HUES64 (cell line): ENCODE data around the gene ZSWIM6.
"Not testable (repeated sequence)": the region's sequence is repeated elsewhere in the genome, so short reads cannot be mapped to it uniquely, and the experiment has no call there.

ENCODE experiments used
- H3K27ac ChIP-seq: 2 replicates; pipeline ENCODE4 v1.7.0; 2013; ENCODE audit warnings: low read depth, low read length, inconsistent platforms
- H3K27me3 ChIP-seq: 2 replicates; pipeline ENCODE4 v1.6.1; 2013; ENCODE audit warnings: mild to moderate bottlenecking, low read length; ENCODE audit not compliant: insufficient read depth
- H3K36me3 ChIP-seq: 2 replicates; pipeline ENCODE4 v1.6.1; 2013; ENCODE audit warnings: mild to moderate bottlenecking, low read length; ENCODE audit not compliant: insufficient read depth
- H3K4me1 ChIP-seq: 2 replicates; pipeline ENCODE4 v1.6.1; 2013; ENCODE audit warnings: mild to moderate bottlenecking, low read length, moderate library complexity; ENCODE audit not compliant: insufficient read depth
- H3K4me3 ChIP-seq: 2 replicates; pipeline ENCODE4 v1.5.1; 2013; ENCODE audit warnings: mild to moderate bottlenecking, low read length, moderate library complexity
- H3K9ac ChIP-seq: 2 replicates; pipeline ENCODE4 v1.6.1; 2013; ENCODE audit warnings: mild to moderate bottlenecking, low read depth, low read length
- H3K9me3 ChIP-seq: 2 replicates; pipeline ENCODE4 v1.6.1; 2013; ENCODE audit warnings: low read depth, low read length; ENCODE audit not compliant: insufficient read depth
- WGBS: fragments of 150-250, 120-280 bp; methylation state at CpG from one replicate; pipeline ENCODE4 v1.1.7; 2013; ENCODE audit warnings: missing lambda C conversion rate; 5-methylcytosine and 5-hydroxymethylcytosine counted together

Gene ZSWIM6

GRCh38 chr5:61399679-61400078 is 67.6 kb downstream of the ZSWIM6 start:
- no peaks in the 10 kb centered on the region for H3K36me3 ChIP-seq
- H3K4me3 ChIP-seq: no peak overlapping the region
- H3K9ac ChIP-seq: no peak overlapping the region
- H3K9me3 ChIP-seq: no peaks in the 10 kb centered on the region
- 92% methylated on average over 5 of the region's 5 CpGs for WGBS
- no peaks in the 10 kb centered on the region for H3K27me3 ChIP-seq
- no peak overlapping the region for H3K27ac ChIP-seq
- H3K4me1 ChIP-seq: peaks cover 22% of the 10 kb centered on the region

GRCh38 chr5:61401726-61402125 is 69.7 kb downstream of the ZSWIM6 start:
- H3K9me3 ChIP-seq: no peaks in the 10 kb centered on the region
- peaks cover 22% of the 10 kb centered on the region for H3K4me1 ChIP-seq
- no peak overlapping the region for H3K4me3 ChIP-seq
- H3K27ac ChIP-seq: no peak overlapping the region
- no peak overlapping the region for H3K9ac ChIP-seq
- no peaks in the 10 kb centered on the region for H3K27me3 ChIP-seq
- H3K36me3 ChIP-seq: no peaks in the 10 kb centered on the region

GRCh38 chr5:61402244-61402823 is 70.3 kb downstream of the ZSWIM6 start:
- Histone ChIP-seq H3K4me1 (peaks cover 23% of the 10 kb centered on the region), H3K9ac (no peak overlapping the region), H3K27me3 (no peaks in the 10 kb centered on the region), H3K4me3 (no peak overlapping the region), H3K27ac (no peak overlapping the region), H3K36me3 (no peaks in the 10 kb centered on the region), H3K9me3 (no peaks in the 10 kb centered on the region)

- no peak overlapping the region for H3K27ac ChIP-seq
Measured at GRCh38 chr5:61402970-61403900, 71.2 kb downstream of the ZSWIM6 start.

GRCh38 chr5:61405511-61406295 is 73.6 kb downstream of the ZSWIM6 start:
- Histone ChIP-seq H3K9ac (no peak overlapping the region), H3K27me3 (no peaks in the 10 kb centered on the region), H3K4me1 (peaks cover 50% of the 10 kb centered on the region), H3K27ac (no peak overlapping the region), H3K4me3 (no peak overlapping the region), H3K36me3 (no peaks in the 10 kb centered on the region), H3K9me3 (no peaks in the 10 kb centered on the region)

More at GRCh38 chr5:61402970-61403900, 71.2 kb downstream of the ZSWIM6 start:
- Histone ChIP-seq H3K4me3 (no peak overlapping the region), H3K27me3 (no peaks in the 10 kb centered on the region), H3K36me3 (no peaks in the 10 kb centered on the region), H3K9ac (no peak overlapping the region), H3K9me3 (no peaks in the 10 kb centered on the region), H3K4me1 (peaks cover 32% of the 10 kb centered on the region)
- 89% methylated on average over 4 of the region's 4 CpGs for WGBS

- WGBS: 98% methylated on average over 3 of the region's 4 CpGs
- not testable (repeated sequence) for H3K36me3 ChIP-seq, H3K9ac ChIP-seq, H3K27ac ChIP-seq, H3K9me3 ChIP-seq, H3K27me3 ChIP-seq, H3K4me3 ChIP-seq
- peaks cover 52% of the 10 kb centered on the region for H3K4me1 ChIP-seq
Measured at GRCh38 chr5:61406497-61406896, 74.4 kb downstream of the ZSWIM6 start.

- H3K27me3 ChIP-seq: no peaks in the 10 kb centered on the region
- peak overlapping the region; percentile 84; the same call in 1 of the 2 replicates for H3K27ac ChIP-seq
- WGBS: no CpG with 5 or more reads among the region's 1 CpG
- no peaks in the 10 kb centered on the region for H3K36me3 ChIP-seq
- H3K9ac ChIP-seq: no peak overlapping the region
- H3K9me3 ChIP-seq: no peaks in the 10 kb centered on the region
- H3K4me3 ChIP-seq: peak overlapping the region; percentile 56
- peaks cover 52% of the 10 kb centered on the region for H3K4me1 ChIP-seq
Measured at GRCh38 chr5:61407706-61408270, 75.7 kb downstream of the ZSWIM6 start.

GRCh38 chr5:61408476-61409168 is 76.6 kb downstream of the ZSWIM6 start:
- 2% methylated on average over 27 of the region's 28 CpGs for WGBS
- no peaks in the 10 kb centered on the region for H3K36me3 ChIP-seq
- H3K9ac ChIP-seq: peak overlapping the region; percentile 41
- H3K9me3 ChIP-seq: no peaks in the 10 kb centered on the region
- peak overlapping the region; percentile 56 for H3K4me3 ChIP-seq
- H3K27ac ChIP-seq: peak overlapping the region; percentile 84
- peaks cover 46% of the 10 kb centered on the region for H3K4me1 ChIP-seq
- H3K27me3 ChIP-seq: no peaks in the 10 kb centered on the region

- Histone ChIP-seq H3K4me1 (peaks cover 54% of the 10 kb centered on the region), H3K27me3 (no peaks in the 10 kb centered on the region), H3K4me3 (peak overlapping the region; percentile 56; the same call in 1 of the 2 replicates), H3K36me3 (no peaks in the 10 kb centered on the region), H3K9ac (peak overlapping the region; percentile 41; the same call in 1 of the 2 replicates), H3K9me3 (no peaks in the 10 kb centered on the region), H3K27ac (peak overlapping the region; percentile 70)
- 31% methylated on average over 2 of the region's 2 CpGs for WGBS
Measured at GRCh38 chr5:61409568-61409967, 77.5 kb downstream of the ZSWIM6 start.

GRCh38 chr5:61410811-61411210 is 78.8 kb downstream of the ZSWIM6 start:
- H3K4me1 ChIP-seq: peaks cover 64% of the 10 kb centered on the region

More at GRCh38 chr5:61410811-61411210, 78.8 kb downstream of the ZSWIM6 start:
- no peak overlapping the region for H3K4me3 ChIP-seq
- no peak overlapping the region for H3K9ac ChIP-seq
- 89% methylated on average over 5 of the region's 5 CpGs for WGBS
- H3K27ac ChIP-seq: no peak overlapping the region
- H3K27me3 ChIP-seq: no peaks in the 10 kb centered on the region
- no peaks in the 10 kb centered on the region for H3K9me3 ChIP-seq
- H3K36me3 ChIP-seq: no peaks in the 10 kb centered on the region
